Hypothalamus (tissue), 51 donors: ENCODE measurements around the gene VN1R5.
"Not testable (repeated sequence)": the region's sequence is repeated elsewhere in the genome, so short reads cannot be mapped to it uniquely, and the experiment has no call there.

ENCODE experiments used
- DNase-seq, 51 donors: peaks; one replicate each; lab custom pipeline; 2025; lab: John Stamatoyannopoulos, UW

VN1R5 gene

DNA sequence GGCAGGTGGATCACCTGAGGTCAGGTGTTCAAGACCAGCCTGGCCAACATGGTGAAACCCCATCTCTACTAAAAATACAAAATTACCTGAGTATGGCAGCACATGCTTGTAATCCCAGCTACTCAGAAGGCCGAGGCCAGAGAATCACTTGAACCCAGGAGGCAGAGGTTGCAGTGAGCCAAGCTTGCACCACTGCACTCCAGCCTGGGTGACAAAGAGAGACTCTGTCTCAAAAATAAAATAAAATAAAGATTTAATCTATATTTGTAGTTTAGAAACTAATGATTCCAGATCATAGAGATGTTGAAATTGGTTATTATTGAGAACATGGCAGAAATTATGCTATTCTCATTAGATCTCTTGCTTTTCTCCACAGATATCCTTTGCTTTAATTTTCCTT lies at the start of gene VN1R5:
Gene VN1R5, plus strand, starts transcription at position 301 of the 400 bp plus-strand sequence.
- not testable (repeated sequence) for DNase-seq

GRCh38 chr1:247209396-247209795 lies 46.5 kb upstream of the VN1R5 start:
- no peak for DNase-seq

- DNase-seq: no peak
Observed at GRCh38 chr1:247210062-247210375, 45.9 kb upstream of the VN1R5 start.

- DNase-seq: peak; percentile 72 to 98 (median 93)
Observed at GRCh38 chr1:247210376-247211117, 45.3 kb upstream of the VN1R5 start.

DNA sequence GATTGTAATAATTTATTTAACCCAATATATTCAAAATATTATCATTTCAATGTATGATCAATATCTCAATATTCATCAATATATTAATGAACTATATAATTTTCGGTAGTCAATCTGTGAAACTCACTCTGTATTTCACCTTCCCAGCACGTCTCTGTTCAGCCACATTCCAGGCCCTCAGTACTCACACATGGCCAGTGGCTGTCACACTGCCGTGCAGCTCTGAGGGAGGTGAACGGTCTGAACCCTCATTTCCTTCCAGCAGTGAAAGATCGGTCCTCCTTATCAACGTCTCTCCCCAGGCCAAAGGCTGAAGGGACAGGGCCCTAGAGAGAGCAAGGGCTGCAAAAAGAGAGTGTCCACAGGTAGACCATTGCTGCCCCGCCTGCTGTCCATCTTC lies 44.5 kb upstream of the VN1R5 start:
- no peak for DNase-seq

- DNase-seq: no peak
Observed at GRCh38 chr1:247212012-247212411, 43.9 kb upstream of the VN1R5 start.

GRCh38 chr1:247212627-247213617 lies 43.0 kb upstream of the VN1R5 start:
- DNase-seq: no peak

- DNase-seq: no peak
Observed at GRCh38 chr1:247216261-247216660, 39.6 kb upstream of the VN1R5 start.

DNA sequence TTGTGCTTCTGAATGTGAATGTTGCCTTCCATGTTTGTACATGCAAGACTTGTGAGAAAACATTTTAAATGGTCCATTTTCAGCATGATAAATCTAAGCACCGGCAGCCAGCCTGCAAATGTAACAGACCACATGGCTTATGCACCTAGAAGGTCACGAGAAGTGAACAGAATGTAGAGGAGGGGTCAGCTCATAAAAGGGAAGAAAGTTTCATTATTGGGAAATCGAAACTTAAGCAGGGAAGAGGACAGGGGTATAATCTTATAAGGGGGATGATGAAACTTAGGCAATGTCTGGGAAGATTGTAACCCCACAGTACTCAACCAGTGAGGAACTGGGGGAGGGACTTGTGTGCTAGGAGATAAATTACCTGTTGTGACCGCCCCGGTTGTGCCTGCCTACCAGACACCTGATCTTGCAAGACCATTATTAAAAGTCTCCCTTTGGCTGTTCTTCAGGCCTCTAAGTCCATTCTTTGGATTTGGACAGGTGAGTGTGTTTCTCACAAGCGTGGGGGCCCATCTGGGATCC lies 37.7 kb upstream of the VN1R5 start:
- DNase-seq: no peak

DNA sequence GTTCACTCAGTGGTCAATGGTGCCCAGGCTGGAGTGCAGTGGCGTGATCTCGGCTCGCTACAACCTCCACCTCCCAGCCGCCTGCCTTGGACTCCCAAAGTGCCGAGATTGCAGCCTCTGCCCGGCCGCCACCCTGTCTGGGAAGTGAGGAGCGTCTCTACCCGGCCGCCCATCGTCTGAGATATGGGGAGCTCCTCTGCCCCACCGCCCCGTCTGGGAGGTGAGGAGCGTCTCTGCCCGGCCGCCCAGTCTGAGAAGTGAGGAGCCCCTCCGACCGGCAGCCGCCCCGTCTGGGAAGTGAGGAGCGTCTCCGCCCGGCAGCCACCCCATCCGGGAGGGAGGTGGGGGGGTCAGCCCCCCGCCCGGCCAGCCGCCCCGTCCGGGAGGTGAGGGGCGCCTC lies 35.6 kb upstream of the VN1R5 start:
- DNase-seq: not testable (repeated sequence)

GRCh38 chr1:247222840-247223239 lies 33.0 kb upstream of the VN1R5 start:
- DNase-seq: no peak

GRCh38 chr1:247224822-247225221 lies 31.1 kb upstream of the VN1R5 start:
- DNase-seq: no peak

DNA sequence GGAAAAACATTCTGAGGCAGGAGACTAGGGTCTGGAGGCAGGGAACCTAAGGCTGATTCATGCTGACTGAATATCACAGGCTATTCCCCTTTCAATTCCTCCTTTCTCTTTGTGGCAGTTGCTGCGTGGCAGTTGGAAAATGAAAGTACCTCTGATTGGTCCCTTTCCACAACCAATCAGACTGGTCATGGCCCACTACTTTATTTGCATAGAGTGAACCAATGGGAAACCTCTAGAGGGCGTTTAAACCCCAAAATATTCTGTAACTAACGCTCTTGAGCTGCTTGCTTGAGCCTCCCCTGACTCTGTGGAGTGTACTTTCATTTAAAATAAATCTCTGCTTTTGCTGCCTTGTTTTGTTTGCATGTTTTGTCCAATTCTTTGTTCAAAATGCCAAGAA lies 27.7 kb upstream of the VN1R5 start:
- peak in 1 of 51 donors; percentile 2 for DNase-seq

DNA sequence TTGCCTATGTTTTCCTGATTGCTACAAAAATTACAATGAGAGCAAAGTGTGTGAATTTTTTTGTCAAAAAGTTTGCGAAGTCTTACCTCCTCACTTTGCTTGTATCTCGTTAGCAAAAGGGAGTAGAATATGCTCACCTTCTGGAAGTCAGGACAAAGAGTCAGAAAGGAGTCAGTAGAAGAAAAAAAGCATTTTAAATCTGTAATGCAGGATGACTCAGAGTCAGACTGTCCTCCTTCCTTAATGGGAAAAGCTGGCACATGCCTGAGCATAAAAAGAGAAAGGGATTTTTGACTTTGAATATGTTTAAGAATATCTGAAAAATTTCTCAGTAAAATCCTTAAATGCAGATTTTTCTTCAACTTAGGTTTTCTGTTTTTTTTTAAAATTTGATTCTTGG lies 14.2 kb upstream of the VN1R5 start:
- DNase-seq: no peak

- DNase-seq: no peak
Observed at GRCh38 chr1:247243524-247244137, 12.2 kb upstream of the VN1R5 start.

DNA sequence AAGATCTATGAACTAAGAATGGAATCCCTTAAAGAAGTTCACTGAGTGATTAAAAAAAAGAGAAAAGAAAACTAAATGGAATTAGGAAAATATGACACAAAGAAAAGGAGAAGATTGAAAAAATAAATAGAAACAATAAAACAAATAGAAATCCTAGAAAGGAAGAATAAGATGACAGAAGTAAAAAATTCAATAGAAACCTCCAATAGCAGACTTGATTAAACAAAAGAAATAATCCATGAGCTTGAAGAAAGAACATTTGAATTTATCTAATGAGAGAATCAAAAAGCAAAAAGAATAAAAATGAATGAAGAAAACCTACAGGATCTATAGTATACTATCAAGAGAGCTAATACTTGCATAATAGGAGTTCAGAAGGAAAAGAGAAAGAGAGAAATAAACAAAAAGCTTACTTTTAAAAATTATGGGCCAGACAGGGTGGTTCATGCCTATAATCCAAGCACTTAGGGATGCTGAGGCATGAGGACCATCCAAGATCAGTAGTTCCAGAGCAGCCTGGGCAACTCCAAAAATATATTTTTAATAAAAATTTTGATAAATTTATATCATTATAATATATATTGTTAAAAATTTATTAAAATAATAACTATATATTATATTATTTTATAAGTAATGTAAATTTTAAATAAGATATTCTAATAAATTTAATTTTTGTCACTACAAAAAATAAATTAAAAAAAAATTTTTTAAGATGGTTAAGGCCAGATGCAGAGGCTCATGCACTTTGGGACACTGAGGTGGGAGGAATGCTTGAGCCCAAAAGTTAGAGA lies 9.4 kb upstream of the VN1R5 start:
- no peak for DNase-seq

DNA sequence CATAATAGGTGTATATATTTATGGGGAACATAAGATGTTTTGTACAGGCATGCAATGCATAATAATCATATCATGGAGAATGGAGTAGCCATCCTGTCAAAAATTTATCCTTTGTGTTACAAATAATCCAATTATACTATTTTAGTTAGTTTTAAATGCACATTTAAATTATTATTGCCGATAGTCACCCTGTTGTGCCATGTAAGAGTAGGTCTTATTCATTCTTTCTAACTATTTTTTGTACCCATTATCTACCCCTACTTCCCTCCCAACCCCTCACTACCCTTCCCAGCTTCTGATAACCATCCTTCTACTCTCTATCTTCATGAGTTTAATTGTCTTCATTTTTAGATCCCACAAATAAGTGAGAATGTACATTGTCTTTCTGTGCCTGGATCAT lies 8.3 kb upstream of the VN1R5 start:
- DNase-seq: no peak

GRCh38 chr1:247266053-247266452 lies 10.2 kb downstream of the VN1R5 start:
- no peak for DNase-seq

DNA sequence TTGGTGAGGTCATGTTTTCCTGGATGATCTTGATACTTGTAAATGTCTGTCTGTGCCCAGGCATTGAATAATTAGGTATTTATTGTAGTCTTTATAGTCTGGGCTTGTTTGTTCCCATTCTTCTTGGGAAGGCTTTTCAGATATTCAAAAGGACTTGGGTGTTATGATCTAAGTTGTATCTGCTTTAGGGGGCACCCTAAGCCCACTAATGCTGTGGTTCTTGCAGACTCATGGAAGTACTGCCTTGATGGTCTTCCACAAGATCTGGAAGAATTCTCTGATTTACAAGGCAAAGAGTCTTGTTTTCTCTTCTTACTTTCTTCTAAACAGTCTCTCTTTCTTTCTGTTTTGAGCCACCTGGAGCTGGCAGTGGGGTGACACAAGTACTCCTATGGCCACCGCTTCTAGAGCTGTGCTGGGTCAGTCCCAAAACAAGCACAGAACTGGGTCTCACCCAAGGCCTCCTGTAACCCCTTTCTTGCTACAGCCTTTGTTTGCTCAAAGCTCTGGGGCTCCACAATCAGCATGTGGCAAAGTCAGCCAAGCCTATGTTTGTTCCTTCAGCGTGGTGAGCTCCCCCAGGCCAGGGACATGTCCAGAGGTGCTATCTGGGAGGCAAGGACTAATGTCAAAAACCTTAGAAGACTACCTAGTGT lies 12.6 kb downstream of the VN1R5 start:
- no peak for DNase-seq

DNA sequence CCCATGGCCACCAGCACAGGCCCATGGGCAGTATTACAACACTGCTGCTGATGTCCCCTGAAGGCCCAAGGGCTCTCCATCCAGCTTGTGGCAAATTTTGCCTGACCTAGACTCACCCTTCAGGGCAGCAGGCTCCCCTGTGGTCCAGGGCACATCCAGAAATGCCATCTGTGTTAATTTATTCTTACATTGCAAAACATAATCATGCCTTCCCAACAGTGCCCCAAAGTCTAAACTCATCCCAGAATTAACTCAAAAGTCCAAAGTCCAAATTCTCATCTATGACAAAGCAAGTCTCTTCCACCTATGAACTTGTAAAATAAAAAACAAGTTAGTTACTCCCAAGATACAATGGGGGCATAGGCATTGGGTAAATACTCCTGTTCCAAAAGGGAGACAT lies 13.3 kb downstream of the VN1R5 start:
- no peak for DNase-seq
